NCI-H2029 treated with DMSO at 0.1 percent for 48 hours (cell line): ENCODE data around the gene RASAL2.
"Not testable (repeated sequence)": the region's sequence is repeated elsewhere in the genome, so short reads cannot be mapped to it uniquely, and the experiment has no call there.

Experiments used
- DNase-seq: peaks from one replicate; lab custom pipeline; 2025; lab: John Stamatoyannopoulos, UW

The RASAL2 gene

DNA sequence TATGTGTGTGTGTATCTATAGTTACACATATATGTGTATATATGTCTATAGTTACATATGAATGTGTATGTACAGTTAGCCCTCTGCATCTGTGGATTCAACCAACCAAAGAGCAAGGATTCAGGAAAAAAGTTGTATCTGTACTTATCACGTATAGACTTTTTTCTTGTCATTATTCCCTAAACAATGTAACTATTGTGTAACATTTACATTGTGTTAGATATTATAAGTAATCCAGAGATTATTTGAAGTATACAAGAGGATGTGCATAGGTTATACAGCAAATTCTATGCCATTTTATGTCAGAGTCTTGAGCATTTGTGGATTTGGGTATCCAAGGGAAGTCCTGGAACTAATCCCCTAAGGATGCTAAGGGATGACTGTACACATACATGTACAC is 71.3 kb downstream of the RASAL2 start:
- no peak for DNase-seq

DNA sequence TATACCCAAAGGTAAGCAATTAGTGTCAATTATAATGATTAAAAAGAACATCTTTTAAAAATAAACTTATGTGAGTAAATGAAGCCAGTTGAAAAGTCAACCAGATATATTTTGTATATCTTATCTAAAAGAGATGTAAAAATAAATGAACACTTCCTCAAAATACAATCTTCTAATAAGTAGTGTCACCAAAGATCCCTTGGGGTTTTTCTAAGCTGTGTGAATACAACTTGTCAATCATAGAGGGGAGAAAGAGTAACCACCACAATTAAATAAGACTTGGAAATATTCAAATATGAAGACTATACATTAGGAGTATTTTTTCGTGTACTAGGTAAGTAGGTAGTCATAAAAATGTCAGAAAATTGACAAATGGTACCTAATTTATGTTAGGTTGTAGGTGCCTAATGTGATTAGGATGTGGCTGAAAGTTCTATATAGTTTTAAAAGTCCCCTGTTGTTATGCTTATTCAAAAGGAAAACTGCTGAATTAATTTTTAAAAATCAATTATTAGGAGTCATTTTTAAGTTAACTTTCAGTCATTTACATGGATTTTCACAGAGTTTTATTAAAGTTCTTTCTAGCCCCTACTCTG is 72.6 kb downstream of the RASAL2 start:
- DNase-seq: no peak

DNA sequence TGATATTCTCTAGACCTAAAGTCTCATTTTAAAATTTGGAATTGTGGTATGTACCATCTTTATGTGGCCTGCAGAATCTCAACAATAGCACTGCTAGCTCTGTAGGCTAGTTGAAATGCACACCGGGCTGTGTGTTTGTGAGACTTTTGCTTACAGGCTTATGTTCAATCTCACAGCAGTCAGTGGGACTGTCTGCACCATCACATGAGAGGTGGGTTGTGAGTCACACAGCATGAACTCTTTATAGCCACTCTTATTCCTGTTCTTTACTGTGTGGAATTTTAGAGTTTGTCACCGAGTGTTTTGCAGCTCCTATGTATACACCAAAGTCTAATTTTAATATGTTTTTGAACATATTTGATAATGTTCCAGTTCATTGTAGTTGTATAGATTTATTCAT is 74.6 kb downstream of the RASAL2 start:
- DNase-seq: no peak

DNA sequence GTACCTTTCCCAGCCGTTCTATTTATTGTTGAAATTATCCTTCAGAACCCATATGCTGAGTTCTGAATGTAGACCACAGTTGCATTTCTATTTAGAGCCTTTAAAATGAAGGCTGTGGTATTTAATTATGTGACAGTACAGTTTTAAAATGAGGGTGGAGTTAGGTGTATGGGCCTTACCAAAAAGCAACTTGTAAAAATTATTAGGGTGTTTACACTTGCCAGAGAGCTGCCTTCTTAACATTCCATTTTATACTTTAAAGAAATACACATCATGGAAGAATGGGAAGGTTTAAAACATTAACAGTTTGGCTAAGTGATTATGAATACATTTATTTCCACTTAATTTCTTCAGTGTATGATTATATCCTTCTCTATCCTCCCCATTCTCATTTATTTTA is 75.7 kb downstream of the RASAL2 start:
- no peak for DNase-seq

DNA sequence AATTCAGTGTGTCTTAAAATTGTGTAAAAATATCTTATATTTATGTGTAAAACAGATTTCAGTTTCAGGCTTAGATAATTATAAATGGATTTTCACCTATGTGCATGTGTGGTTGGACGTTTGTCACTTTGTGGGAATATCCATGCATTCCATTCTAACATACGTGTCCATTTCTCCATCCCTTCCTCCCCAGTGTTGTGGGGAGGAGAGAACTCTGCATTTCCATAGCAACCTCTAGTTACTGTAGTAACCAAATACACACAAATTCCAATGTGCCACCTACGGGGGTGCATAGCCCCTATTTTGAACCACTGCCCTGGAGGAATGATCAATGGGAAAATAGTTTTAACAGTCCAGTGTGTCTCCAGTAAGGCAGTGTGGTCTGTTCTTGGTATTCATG is 79.0 kb downstream of the RASAL2 start:
- no peak for DNase-seq

DNA sequence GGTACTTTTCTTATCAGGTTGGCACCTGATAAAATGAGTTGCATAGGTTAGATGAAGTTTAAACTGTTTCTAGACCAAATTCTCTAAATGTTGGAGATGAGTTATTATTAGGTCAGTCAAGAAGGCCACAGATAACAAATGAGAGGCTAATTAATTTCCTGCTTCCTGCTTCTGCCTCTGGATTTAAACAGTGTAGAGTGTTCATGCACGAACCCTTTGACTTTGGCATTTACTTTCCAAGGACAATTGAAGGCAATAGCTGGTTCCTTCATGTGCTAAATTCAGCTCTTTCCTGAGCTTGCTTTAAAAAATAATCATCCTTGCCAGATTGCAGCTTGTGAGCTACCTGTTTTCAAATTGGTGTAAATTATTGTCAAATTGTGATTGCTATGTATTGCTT is 80.6 kb downstream of the RASAL2 start:
- DNase-seq: no peak

DNA sequence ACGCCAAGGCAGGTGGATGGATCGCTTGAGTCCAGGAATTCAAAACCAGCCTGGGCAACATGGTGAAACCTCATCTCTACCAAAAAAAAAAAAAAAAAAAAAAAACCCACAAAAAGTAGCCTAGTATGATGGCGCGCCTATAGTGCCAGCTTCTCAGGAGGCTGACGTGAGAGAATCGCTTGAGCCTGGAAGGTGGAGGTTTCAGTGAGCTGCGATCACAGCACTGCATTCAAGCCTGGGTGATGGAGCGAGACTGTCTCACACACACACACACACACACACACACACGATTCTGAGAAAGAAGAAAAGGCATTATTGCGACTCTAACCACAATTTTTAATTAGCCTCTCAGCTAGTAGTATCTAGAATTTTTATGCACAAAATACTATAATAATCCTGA is 86.5 kb downstream of the RASAL2 start:
- no peak for DNase-seq

DNA sequence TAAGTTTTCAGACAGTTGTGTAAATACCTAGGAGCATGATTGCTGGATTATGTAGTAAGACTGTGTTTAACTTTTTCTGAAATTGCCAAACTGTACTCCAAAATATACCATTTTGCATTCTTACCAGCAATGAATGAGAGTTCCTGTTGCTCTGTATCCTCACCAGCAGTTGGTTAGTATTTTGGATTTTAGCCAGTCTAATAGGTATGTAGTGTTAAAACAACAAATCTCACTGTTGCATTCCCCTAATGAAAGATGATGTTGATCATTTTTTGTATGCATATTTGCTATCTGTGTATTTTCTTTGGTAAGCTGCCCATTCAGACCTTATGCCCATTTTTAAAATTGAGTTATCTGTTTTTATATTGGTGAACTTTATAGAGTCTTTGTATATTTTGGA is 89.9 kb downstream of the RASAL2 start:
- no peak for DNase-seq

DNA sequence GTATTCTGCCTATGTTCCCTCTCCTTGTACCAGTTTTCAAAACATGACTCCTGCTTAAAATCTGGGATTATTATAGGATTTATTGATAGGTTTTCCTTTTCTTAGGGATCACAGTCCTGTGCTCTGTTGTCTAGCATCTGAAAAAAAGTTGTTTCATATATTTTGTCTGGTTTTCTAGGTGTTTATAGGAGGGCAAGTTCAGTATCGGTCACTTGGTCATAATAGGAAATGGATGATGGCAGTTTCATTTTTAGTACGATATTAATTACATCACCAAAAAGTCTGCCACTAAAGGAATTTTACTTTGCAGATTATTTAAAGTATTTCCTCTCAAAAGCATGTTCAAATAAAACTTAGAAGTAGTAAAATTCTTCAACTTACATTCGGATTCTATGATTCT is 94.4 kb downstream of the RASAL2 start:
- DNase-seq: no peak

DNA sequence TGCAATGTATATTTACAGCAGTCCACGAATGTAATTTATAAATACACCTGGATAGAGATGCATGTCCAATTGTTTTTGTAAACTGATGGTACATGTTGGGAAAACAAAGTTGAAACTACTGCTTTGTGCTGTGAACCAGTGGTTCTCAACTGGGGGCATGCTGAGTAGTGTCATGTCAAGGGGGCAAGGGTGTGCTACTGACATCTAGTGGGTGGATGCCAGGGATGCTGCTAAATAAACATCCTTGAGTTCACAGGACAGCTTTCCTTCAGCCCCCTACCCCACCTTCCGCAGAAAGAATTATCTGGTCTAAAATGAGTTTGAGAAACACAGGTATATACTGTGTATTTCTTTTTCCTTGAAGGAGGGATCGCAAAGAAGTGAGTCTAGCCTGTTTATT is 95.9 kb downstream of the RASAL2 start:
- DNase-seq: no peak

DNA sequence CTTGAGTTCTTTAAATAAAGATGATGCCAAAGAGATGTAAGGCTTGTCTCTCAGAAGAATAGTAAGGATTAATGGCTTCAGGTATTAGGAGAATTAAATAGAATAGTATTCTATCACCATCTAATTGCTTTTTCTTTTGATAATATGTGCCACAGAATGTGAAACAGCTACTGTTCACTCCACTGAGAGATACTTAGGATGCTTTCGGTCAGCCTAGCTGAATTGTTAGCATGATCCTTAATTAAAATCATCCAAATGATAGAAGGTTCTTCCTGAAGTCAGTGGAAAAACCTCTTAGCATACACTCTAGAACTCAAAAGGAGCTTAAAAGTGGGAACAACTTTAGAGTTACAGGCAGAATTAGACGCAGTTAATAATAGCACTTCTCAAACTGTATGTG is 97.0 kb downstream of the RASAL2 start:
- no peak for DNase-seq

DNA sequence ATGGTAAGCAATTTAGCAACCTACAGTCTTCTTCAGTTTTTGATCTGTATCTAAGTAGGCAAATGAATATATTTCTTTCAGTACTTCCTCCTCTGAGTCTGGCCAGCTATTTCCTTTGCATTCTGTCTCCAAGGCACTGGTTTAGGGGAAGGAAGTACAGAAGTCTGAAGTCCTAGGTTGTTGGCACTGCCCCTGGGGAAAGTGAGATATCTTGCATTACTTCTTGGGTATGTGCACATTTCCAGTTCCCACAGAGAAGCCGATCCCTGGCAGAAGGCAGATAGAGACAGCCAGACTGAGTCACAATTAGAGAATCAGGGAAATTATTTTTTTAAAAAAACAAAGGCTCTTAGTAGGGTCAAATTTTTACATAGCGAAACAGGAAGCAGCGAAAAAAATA is 98.8 kb downstream of the RASAL2 start:
- no peak for DNase-seq

DNA sequence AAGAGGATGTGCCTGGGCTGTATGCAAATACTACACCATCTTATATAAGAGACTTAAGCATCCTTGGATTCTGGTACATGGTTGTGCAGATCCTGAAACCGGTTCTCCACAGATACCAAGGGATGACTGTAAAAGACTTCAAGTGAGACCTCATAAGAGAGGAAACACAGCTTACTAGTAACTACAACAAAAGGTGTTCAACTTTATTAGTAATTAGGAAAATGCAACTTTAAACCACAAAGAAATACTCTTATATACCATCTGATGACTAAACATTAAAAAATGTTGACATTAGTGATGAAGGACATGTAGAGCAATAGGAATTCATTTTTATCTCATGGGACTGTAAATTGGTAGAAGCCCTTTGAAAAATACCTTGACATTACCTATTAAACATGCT is 102.7 kb downstream of the RASAL2 start:
- no peak for DNase-seq

DNA sequence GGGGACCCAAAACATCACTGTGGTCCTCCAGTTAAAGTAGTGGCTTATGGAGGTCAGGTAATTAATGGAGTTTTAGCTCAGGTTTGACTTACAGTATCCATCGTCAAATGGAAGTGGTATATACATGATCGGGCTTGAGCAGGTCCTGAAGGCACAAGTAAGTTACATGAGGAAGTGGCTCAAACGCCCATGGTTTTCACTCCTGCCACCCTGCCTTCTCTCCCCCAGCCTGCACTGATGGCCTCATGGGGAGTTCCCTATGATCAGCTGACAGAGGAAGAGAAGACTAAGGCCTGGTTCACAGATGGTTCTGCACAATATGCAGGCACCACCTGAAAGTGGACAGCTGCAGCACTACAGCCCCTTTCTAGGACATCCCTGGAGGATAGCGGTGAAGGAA is 108.2 kb downstream of the RASAL2 start:
- DNase-seq: not testable (repeated sequence)

DNA sequence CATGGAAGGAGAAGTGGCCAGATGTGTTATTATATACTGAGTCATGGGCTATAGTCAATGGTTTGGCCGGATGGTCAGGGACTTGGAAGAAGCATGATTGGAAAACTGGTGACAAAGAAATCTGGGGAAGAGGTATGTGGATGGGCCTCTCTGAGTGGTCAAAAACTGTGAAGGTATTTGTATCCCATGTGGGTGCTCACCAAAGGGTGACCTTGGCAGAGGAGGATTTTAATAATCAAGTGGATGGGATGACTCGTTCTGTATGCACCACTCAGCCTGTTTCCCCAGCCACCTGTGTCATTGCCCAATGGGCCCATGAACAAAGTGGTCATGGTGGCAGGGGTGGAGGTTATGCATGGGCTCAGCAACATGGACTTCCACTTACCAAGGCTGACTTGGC is 108.6 kb downstream of the RASAL2 start:
- DNase-seq: not testable (repeated sequence)

DNA sequence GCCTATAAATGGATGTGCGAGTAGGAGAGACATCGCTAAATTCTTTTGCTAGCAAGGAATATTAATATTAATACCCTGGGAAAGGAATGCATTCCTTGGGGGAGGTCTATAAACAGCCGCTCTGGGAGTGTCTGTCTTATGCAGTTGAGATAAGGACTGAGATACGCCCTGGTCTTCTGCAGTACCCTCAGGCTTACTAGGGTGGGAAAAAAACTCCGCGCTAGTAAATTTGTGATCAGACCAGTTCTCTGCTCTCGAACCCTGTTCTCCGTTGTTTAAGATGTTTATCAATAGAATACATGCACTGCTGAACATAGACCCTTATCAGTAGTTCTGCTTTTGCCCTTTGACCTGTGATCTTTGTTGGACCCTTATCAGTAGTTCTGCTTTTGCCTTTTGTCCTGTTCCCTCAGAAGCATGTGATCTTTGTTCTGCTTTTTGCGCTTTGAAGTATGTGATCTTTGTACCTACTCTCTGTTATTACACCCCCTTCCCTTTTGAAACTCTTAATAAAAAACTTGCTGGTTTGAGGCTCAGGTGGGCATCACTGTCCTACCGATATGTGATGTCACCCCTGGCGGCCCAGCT is 114.5 kb downstream of the RASAL2 start:
- not testable (repeated sequence) for DNase-seq

DNA sequence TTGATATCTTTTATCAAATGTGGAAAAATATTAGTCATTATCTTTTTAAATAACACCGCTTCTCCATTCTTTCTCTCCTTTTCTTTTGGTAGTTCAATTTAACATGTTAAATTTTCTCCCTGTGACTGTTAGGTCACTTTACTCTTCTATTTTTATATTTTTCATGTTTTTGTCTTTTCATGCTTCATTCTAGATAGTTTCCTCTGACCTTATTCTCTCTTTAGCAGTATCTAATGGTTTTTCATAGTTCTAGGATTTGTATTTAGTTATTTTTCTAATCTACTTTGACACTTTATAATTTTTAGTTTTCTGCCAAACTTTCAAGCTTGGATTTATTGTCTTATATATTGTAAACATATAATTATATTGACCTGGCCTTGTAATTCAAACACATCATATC is 116.0 kb downstream of the RASAL2 start:
- no peak for DNase-seq

DNA sequence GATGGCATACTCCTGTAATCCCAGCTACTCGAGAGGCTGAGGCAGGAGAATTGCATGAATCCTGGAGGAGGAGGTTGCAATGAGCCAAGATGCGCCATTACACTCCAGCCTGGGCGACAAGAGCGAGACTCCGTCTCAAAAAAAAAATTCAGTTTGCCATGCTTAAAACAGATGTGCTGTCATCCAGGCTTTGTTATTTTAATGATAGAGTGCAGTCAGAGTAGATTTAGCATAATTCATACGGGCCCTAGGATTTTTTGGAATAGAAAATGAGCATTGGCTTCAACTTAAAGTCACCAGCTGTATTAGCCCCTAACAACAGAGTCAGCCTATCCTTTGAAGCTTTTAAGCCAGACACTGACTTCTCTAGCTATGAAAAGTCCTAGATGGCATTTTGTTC is 124.6 kb downstream of the RASAL2 start:
- DNase-seq: no peak

DNA sequence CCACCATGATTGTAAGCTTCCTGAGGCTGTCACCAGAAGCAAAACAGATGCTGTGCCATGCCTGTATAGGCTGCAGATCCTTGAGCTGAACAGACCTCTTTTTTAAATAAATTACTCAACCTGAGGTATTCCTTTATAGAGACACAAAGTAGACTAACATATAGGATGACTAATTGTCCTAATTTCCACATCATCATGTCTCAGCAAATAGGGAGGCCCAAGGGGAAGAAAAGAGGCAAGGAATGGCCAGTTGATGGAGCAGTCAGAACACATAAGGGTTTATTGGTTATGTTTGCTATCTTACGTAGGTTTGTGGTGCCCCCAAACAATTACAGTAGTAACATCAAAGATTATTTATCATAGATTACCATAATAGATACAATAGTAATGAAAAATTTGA is 126.2 kb downstream of the RASAL2 start:
- DNase-seq: no peak

DNA sequence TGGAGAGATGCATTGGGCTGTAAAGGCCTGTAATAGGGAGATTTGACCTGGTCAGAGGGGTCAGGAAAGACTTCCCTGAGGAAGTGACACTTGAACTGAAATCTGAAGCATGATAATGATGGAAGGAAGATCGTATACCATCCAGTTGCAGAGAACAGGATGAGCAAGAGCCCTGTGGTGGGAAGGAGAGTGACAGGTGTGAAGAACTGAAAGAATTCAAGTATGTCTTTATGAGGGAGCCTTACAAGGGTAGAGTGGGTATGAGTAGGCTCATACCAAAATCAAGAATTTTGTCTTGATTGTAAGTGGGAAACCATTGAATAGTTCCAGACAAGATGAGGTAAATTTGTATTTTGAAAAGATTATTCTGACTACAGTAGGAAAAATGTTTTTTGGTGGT is 129.4 kb downstream of the RASAL2 start:
- DNase-seq: no peak

DNA sequence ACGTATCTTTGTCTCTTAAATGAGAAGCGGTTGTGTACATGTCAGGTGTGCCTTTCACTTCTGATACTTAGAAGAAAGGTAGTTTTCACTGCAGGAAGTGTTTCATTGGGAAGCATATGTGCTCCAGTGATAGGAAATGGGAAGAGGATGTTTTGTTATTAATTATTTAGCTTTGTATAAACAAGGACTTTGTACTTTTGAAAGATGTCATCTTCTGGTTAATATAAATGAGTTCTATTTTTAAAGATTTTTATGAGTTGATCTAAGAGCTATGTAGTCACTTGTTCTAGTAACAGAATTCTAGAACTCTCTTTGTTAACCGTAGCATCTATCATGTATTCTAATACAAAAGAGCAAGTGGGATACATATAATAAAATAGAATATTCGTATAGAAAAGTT is 130.5 kb downstream of the RASAL2 start:
- DNase-seq: no peak

DNA sequence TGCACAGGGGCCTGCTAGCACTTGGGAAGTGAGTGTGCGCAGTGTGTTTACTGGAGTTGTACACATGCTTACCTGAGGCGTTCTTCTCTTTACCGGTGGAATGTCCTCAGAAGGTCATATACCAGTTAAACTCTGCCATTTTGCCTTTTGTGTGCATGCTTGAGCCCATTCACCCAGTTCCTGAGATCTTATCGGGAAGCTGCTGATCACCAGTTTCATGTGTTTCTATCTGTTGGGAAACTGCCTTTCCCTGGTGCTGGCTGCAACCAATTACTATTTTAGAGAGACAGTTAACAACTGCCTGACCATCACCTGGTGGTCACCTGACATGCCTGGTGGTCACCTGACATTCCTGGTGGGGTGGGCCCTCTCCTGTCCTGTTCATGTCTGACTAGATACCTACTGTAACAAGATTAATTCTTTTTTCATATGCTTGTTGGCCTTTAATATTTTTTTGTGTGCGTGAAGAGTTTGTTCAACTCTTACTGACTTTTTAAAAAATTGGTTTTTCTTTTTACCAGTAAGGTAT is 137.0 kb downstream of the RASAL2 start:
- no peak for DNase-seq

DNA sequence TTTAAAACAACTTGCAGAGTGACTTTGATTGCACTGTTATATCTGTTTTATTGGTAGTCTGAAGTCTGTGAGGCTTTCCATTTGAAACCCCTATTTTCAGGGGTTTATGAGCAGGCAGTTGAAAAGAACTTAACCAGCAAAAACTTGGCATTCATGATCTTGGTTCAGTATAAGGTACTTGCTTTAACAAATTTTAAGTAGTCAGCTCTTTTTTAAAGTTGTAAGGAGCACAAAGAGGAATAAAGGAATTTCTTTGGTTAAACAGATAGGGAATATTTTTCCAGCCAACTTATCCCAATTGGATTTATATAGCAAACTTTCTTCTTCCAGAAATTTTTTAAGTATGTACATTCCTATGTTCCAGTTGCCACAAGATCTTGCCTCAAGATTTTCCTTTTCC is 138.2 kb downstream of the RASAL2 start:
- no peak for DNase-seq

DNA sequence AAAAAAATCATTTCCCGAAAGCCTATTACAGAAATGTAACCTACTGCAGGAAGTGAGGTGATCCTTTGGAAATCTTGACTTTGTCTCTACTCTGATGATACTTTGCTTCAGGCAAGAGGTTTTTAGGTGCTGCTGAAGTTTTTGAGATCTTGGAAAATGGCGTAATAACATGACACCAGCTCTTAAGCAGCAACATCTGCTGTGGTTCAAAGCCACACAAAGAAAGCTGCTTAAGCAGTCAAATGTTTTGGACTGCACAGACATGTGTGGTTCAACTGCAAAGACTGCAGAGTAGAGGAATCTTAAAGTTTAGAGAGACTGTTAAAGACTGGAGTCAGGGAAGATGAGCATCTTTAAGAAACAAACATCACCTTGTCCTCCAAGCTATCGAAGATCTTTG is 139.0 kb downstream of the RASAL2 start:
- no peak for DNase-seq
